Common myeloid progenitor, CD34-positive (primary cell): ENCODE data around the gene IL7R.

Experiments
- CTCF ChIA-PET: fragments of 350-600 bp; sonication (Branson Sonifier 250); formaldehyde crosslinking; loops from one replicate; lab custom pipeline; 2021; ENCODE audit warnings: antibody characterized with exemption; lab: Charles Lee
- POLR2A ChIA-PET: fragments of 350-600 bp; sonication (Branson Sonifier 250); formaldehyde crosslinking; loops from one replicate; lab custom pipeline; 2021; ENCODE audit warnings: antibody characterized with exemption; lab: Charles Lee
- DNase-seq, 3 donors: peaks; one replicate each; pipeline versions ENCODE4 v3.0.0 to v3.0.0-alpha.2; 2013
- H3K27ac ChIP-seq, 2 experiments: 1 replicate in 1 of 2; 2 replicates in 1 of 2; pipeline ENCODE4 v1.7.0; 2013; ENCODE audit warnings: inconsistent platforms in 2 of 2, low read length in 2 of 2, mild to moderate bottlenecking in 2 of 2, low read depth in 1 of 2, moderate library complexity in 1 of 2; ENCODE audit not compliant: severe bottlenecking in 2 of 2, insufficient read depth in 1 of 2, poor library complexity in 1 of 2
- H3K27me3 ChIP-seq, 5 experiments: replicated peaks in 2 of 5; 1 replicate in 3 of 5; 2 replicates in 2 of 5; pipeline versions ENCODE4 v1.6.1 to v1.7.0; 2013; ENCODE audit warnings: low read length in 4 of 5, mild to moderate bottlenecking in 2 of 5, moderate library complexity in 2 of 5, inconsistent platforms in 1 of 5; ENCODE audit not compliant: insufficient read depth in 5 of 5, control insufficient read depth in 4 of 5
- H3K36me3 ChIP-seq, 4 experiments: 1 replicate in 2 of 4; 2 replicates in 2 of 4; pipeline versions ENCODE4 v1.6.1 to v1.7.0; 2013; ENCODE audit warnings: low read length in 3 of 4, control low read depth in 1 of 4, mild to moderate bottlenecking in 1 of 4; ENCODE audit not compliant: control insufficient read depth in 4 of 4, insufficient read depth in 4 of 4
- H3K4me1 ChIP-seq, 4 experiments: 1 replicate in 3 of 4; 2 replicates in 1 of 4; pipeline versions ENCODE4 v1.6.1 to v1.7.1; 2013; ENCODE audit warnings: low read length in 3 of 4, mild to moderate bottlenecking in 3 of 4, control low read depth in 1 of 4, inconsistent platforms in 1 of 4, moderate library complexity in 1 of 4; ENCODE audit not compliant: control insufficient read depth in 4 of 4, insufficient read depth in 4 of 4; ENCODE audit errors: control extremely low read depth in 1 of 4
- H3K4me3 ChIP-seq, 7 experiments: 1 replicate in 4 of 7; 2 replicates in 3 of 7; pipeline versions ENCODE4 v1.5.1 to v1.7.0; 2013; ENCODE audit warnings: mild to moderate bottlenecking in 7 of 7, low read length in 6 of 7, moderate library complexity in 6 of 7, inconsistent platforms in 2 of 7, low read depth in 2 of 7, control low read depth in 1 of 7; ENCODE audit not compliant: insufficient read depth in 4 of 7, control insufficient read depth in 1 of 7; ENCODE audit errors: extremely low read depth in 1 of 7
- H3K9me3 ChIP-seq, 5 experiments: 1 replicate in 4 of 5; 2 replicates in 1 of 5; pipeline versions ENCODE4 v1.6.1 to v1.7.1; 2013; ENCODE audit warnings: low read length in 4 of 5, mild to moderate bottlenecking in 2 of 5, inconsistent platforms in 1 of 5, low read depth in 1 of 5, moderate library complexity in 1 of 5; ENCODE audit not compliant: control insufficient read depth in 4 of 5, insufficient read depth in 2 of 5; ENCODE audit errors: control extremely low read depth in 1 of 5
- WGBS: methylation state at CpG from one replicate; pipeline ENCODE4 v1.1.5; 2013; ENCODE audit not compliant: insufficient coverage; 5-methylcytosine and 5-hydroxymethylcytosine counted together

IL7R gene

DNA sequence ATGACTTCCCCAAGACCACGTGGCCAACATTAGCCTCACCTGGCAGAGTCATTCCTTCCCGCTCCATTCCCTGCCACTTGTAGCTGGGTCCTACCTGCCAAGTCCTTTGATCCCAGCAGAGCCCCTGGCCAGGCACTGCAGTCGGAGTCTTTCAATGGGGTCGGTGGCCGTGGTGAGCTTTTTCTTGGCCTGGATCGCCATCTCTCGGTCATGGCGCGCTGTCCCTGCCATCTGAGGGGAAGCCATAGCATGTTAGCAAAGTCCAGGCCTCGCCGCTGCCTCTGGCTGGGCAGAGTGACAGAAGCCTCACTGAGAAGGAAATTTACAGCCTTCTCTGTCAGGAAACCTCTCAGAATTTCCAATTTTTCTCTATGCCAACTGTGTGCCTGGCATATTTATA, 64.2 kb downstream of the IL7R start:
- Histone ChIP-seq H3K9me3 (peaks cover 0 to 8% (median 2%) of the 10 kb centered on the region in 5 experiments), H3K4me1 (peaks cover 2 to 17% (median 15%) of the 10 kb centered on the region in 4 experiments), H3K27ac (no peak overlapping the region), H3K4me3 (no peak overlapping the region), H3K36me3 (no peaks in the 10 kb centered on the region), H3K27me3 (peaks cover 0 to 4% (median 0%) of the 10 kb centered on the region in 5 experiments)
- POLR2A ChIA-PET, result no interaction called here
- DNase-seq, result no peak
- 94% methylated on average over 9 of the region's 11 CpGs for WGBS
- CTCF ChIA-PET, result interaction anchor here (1.1 to 1.5 kb wide), 4 partner anchors 13 to 270 kb away, joined by 3 to 10 read pairs (median 4); no protein-coding TSS in a partner anchor

DNA sequence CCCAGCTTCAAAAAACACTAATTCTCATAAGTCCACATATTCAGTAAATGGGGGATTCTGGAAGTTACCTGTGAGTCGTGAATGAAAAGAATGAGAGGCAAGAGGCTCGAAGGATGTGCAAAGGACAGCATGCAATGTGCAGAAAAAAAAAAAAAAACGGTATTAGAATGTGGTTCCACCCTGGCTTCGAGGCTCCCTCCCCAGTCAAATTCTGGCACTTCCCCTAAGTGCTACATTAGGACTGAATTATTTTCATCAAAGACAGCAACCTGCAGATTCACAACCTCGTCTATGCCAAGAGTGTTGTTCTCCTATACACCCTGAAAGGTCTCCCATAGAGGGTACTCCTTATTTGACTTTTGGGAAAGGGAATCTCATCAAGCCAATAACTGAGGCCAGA, 65.2 kb downstream of the IL7R start:
- peaks cover 2 to 20% (median 18%) of the 10 kb centered on the region in 4 experiments for H3K4me1 ChIP-seq
- WGBS, result 59% methylated on average over 2 of the region's 5 CpGs
- DNase-seq, result peak in 1 of 3 donors; percentile 18
- POLR2A ChIA-PET, result no interaction called here
- no peaks in the 10 kb centered on the region for H3K36me3 ChIP-seq
- peaks cover 0 to 6% (median 0%) of the 10 kb centered on the region in 5 experiments for H3K27me3 ChIP-seq
- no peak overlapping the region for H3K4me3 ChIP-seq
- H3K9me3 ChIP-seq, result peaks cover 0 to 8% (median 2%) of the 10 kb centered on the region in 5 experiments
- CTCF ChIA-PET, result interaction anchor here (1.2 to 10.3 kb wide), 3 partner anchors 143 to 270 kb away, joined by 3 to 127 read pairs (median 4); no protein-coding TSS in a partner anchor
- H3K27ac ChIP-seq, result no peak overlapping the region

DNA sequence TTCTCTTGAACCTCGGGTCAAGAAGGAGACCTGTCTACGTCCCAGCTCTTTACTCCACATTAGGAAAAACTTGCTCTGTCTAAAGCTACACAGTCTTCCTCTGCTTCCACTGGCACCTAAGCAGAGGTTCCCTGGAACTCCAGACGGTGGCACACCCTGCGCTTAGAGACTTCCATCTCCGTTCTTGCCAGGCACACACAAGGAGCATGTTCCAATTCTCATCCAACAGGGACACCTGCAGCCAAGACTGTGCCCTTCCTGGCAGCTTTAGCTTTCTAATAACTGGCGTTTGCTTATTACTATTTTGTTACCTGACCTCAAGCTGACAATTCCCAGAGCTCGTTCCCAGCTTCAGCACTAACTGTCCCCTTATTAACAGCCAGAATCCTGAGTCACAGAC, 65.8 kb downstream of the IL7R start:
- no peak overlapping the region for H3K4me3 ChIP-seq
- no peak for DNase-seq
- peaks cover 0 to 6% (median 0%) of the 10 kb centered on the region in 5 experiments for H3K27me3 ChIP-seq
- POLR2A ChIA-PET, result no interaction called here
- WGBS, result 91% methylated on average over 7 of the region's 7 CpGs
- no peak overlapping the region for H3K27ac ChIP-seq
- CTCF ChIA-PET, result interaction anchor here (1.2 to 10.3 kb wide), 3 partner anchors 143 to 271 kb away, joined by 3 to 127 read pairs (median 4); no protein-coding TSS in a partner anchor
- H3K36me3 ChIP-seq, result no peaks in the 10 kb centered on the region
- H3K4me1 ChIP-seq, result peaks cover 2 to 20% (median 18%) of the 10 kb centered on the region in 4 experiments
- H3K9me3 ChIP-seq, result peaks cover 0 to 8% (median 2%) of the 10 kb centered on the region in 5 experiments

DNA sequence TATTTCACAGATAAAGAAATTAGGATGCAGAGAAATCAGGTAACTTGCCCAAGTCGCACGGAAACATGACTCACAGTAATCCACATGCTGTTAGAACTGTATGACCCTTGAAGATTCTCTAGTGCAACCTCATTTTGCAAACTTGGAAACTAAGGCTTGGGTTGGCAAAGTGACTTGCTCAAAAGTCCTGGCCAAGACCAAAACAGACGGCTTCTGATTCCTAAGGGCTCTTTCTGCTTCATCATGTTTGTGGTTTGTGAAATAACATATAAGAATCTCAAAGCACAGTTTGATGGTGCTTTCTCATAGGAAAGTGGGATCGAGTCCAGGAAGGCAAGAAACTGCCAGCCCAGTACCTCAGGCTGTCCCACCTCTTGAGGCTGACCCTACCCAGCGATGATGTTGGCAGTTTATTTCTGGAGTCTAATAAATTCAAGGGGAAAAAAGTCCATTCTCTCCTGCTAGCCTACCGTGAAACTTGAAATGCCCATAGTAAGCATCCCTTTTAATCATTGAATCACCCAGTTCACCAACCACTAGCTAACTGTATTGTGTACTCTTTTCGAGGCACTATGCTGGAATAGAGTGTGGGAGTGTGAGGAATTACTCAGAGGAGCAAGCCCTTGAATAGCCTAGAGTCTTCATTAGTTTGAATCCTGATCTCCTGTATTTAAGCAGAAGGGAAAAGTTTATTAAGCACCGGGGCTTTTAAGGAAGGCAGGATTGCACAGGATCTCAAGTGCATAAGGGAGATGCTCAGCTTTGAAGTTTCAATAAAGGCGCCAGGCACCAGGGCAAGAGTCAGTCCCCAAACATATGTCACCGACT, 67.6 kb downstream of the IL7R start:
- peak overlapping the region in 2 of 7 experiments; percentile 14 to 28 for H3K4me3 ChIP-seq
- 58% methylated on average over 6 of the region's 10 CpGs for WGBS
- ChIA-PET POLR2A (no interaction called here), CTCF (interaction anchor here (0.6 to 10.3 kb wide), 25 partner anchors 10 to 832 kb away, joined by 3 to 127 read pairs (median 3); no protein-coding TSS in a partner anchor)
- peaks cover 0 to 8% (median 2%) of the 10 kb centered on the region in 5 experiments for H3K9me3 ChIP-seq
- peaks cover 2 to 20% (median 18%) of the 10 kb centered on the region in 4 experiments for H3K4me1 ChIP-seq
- DNase-seq, result peak in 2 of 3 donors; percentile 35 to 44
- H3K27me3 ChIP-seq, result peaks cover 0 to 6% (median 0%) of the 10 kb centered on the region in 5 experiments
- H3K36me3 ChIP-seq, result no peaks in the 10 kb centered on the region
- no peak overlapping the region for H3K27ac ChIP-seq

GRCh38 chr5:35924950-35925722, 68.4 kb downstream of the IL7R start:
- H3K4me3 ChIP-seq, result peak overlapping the region in 4 of 7 experiments; percentile 5 to 28 (median 11)
- H3K9me3 ChIP-seq, result peaks cover 0 to 2% (median 0%) of the 10 kb centered on the region in 5 experiments
- WGBS, result 7% methylated on average over 18 of the region's 21 CpGs
- ChIA-PET POLR2A (no interaction called here), CTCF (interaction anchor here (0.6 to 10.3 kb wide), 33 partner anchors 9 to 837 kb away, joined by 3 to 127 read pairs (median 4); no protein-coding TSS in a partner anchor)
- H3K4me1 ChIP-seq, result peaks cover 2 to 20% (median 18%) of the 10 kb centered on the region in 4 experiments
- peaks cover 0 to 6% (median 0%) of the 10 kb centered on the region in 5 experiments for H3K27me3 ChIP-seq
- H3K36me3 ChIP-seq, result no peaks in the 10 kb centered on the region
- DNase-seq, result peak; percentile 51 to 83 (median 82)
- H3K27ac ChIP-seq, result no peak overlapping the region

GRCh38 chr5:35926389-35927051, 69.8 kb downstream of the IL7R start:
- no peak overlapping the region for H3K27ac ChIP-seq
- CTCF ChIA-PET, result interaction anchor here (0.5 to 10.3 kb wide), 26 partner anchors 9 to 1512 kb away, joined by 3 to 127 read pairs (median 4); partner anchors contain the start of gene CAPSL
- no peaks in the 10 kb centered on the region for H3K9me3 ChIP-seq
- no peaks in the 10 kb centered on the region for H3K36me3 ChIP-seq
- POLR2A ChIA-PET, result no interaction called here
- H3K4me3 ChIP-seq, result no peak overlapping the region
- H3K27me3 ChIP-seq, result peaks cover 0 to 6% (median 0%) of the 10 kb centered on the region in 5 experiments
- peak; percentile 63 to 85 (median 76) for DNase-seq
- WGBS, result 49% methylated on average over 8 of the region's 13 CpGs
- peaks cover 2 to 20% (median 18%) of the 10 kb centered on the region in 4 experiments for H3K4me1 ChIP-seq
